ENCODE data around the gene MUSTN1.

Gene MUSTN1

GRCh38 chr3:52835766-52836470, 1.1 kb upstream of the MUSTN1 start:
- no peak for DNase-seq (ENCODE audit: low read depth, low spot score)

GRCh38 chr3:52833202-52833601, 1.6 kb downstream of the MUSTN1 start:
- no peak for DNase-seq (ENCODE audit: low read depth, low spot score)

GRCh38 chr3:52831500-52832301, 3.1 kb downstream of the MUSTN1 start:
- no peak for DNase-seq (ENCODE audit: low read depth, low spot score)

GRCh38 chr3:52830535-52831258, 4.1 kb downstream of the MUSTN1 start, which contains the start of gene ITIH4:
Gene ITIH4 (minus strand): TSS chr3:52830672. CDS start chr3:52830642, 30 bp downstream.
- no peak for DNase-seq (ENCODE audit: low read depth, low spot score)

GRCh38 chr3:52829906-52830463, 4.8 kb downstream of the MUSTN1 start:
- no peak for DNase-seq (ENCODE audit: low read depth, low spot score)

GRCh38 chr3:52829482-52829881, 5.3 kb downstream of the MUSTN1 start:
- DNase-seq (ENCODE audit: low read depth, low spot score): no peak

- DNase-seq (ENCODE audit: low read depth, low spot score): no peak
Measured at GRCh38 chr3:52827866-52828376, 6.9 kb downstream of the MUSTN1 start.

- DNase-seq (ENCODE audit: low read depth, low spot score): no peak
Measured at GRCh38 chr3:52827441-52827840, 7.4 kb downstream of the MUSTN1 start.

- no peak for DNase-seq (ENCODE audit: low read depth, low spot score)
Measured at GRCh38 chr3:52824037-52824436, 10.8 kb downstream of the MUSTN1 start.

GRCh38 chr3:52822363-52822762, 12.5 kb downstream of the MUSTN1 start:
- DNase-seq (ENCODE audit: low read depth, low spot score): no peak

- no peak for DNase-seq (ENCODE audit: low read depth, low spot score)
Measured at GRCh38 chr3:52820736-52821135, 14.1 kb downstream of the MUSTN1 start.

- no peak for DNase-seq (ENCODE audit: low read depth, low spot score)
Measured at GRCh38 chr3:52819936-52820335, 14.9 kb downstream of the MUSTN1 start.

GRCh38 chr3:52817860-52818259, 17.0 kb downstream of the MUSTN1 start:
- no peak for DNase-seq (ENCODE audit: low read depth, low spot score)

- DNase-seq (ENCODE audit: low read depth, low spot score): no peak
Measured at GRCh38 chr3:52817221-52817620, 17.6 kb downstream of the MUSTN1 start.

GRCh38 chr3:52816654-52817053, 18.2 kb downstream of the MUSTN1 start:
- no peak for DNase-seq (ENCODE audit: low read depth, low spot score)

GRCh38 chr3:52816199-52816598, 18.6 kb downstream of the MUSTN1 start:
- DNase-seq (ENCODE audit: low read depth, low spot score): no peak

GRCh38 chr3:52813810-52814209, 21.0 kb downstream of the MUSTN1 start:
- no peak for DNase-seq (ENCODE audit: low read depth, low spot score)

- DNase-seq (ENCODE audit: low read depth, low spot score): no peak
Measured at GRCh38 chr3:52811452-52812011, 23.3 kb downstream of the MUSTN1 start.

- DNase-seq (ENCODE audit: low read depth, low spot score): no peak
Measured at GRCh38 chr3:52810923-52811322, 23.9 kb downstream of the MUSTN1 start.

GRCh38 chr3:52809662-52810377, 25.0 kb downstream of the MUSTN1 start:
- no peak for DNase-seq (ENCODE audit: low read depth, low spot score)

- DNase-seq (ENCODE audit: low read depth, low spot score): no peak
Measured at GRCh38 chr3:52809149-52809548, 25.7 kb downstream of the MUSTN1 start.

Measured in activated CD4-positive, CD25-positive, alpha-beta regulatory T cell treated with anti-CD3 and anti-CD28 coated beads, Interleukin-2, amount 50 U/mL, for 16 hours (primary cell).